Suppressor macrophage treated with lipopolysaccharide for 1 hour (primary cell): ENCODE measurements around the gene SEC24C.
"Not testable (repeated sequence)": the region's sequence is repeated elsewhere in the genome, so short reads cannot be mapped to it uniquely, and the experiment has no call there.

Experiments
- DNase-seq, 3 donors: peaks; one replicate each; pipeline ENCODE4 v3.0.0-alpha.2; 2020 to 2022

SEC24C gene, protein sequence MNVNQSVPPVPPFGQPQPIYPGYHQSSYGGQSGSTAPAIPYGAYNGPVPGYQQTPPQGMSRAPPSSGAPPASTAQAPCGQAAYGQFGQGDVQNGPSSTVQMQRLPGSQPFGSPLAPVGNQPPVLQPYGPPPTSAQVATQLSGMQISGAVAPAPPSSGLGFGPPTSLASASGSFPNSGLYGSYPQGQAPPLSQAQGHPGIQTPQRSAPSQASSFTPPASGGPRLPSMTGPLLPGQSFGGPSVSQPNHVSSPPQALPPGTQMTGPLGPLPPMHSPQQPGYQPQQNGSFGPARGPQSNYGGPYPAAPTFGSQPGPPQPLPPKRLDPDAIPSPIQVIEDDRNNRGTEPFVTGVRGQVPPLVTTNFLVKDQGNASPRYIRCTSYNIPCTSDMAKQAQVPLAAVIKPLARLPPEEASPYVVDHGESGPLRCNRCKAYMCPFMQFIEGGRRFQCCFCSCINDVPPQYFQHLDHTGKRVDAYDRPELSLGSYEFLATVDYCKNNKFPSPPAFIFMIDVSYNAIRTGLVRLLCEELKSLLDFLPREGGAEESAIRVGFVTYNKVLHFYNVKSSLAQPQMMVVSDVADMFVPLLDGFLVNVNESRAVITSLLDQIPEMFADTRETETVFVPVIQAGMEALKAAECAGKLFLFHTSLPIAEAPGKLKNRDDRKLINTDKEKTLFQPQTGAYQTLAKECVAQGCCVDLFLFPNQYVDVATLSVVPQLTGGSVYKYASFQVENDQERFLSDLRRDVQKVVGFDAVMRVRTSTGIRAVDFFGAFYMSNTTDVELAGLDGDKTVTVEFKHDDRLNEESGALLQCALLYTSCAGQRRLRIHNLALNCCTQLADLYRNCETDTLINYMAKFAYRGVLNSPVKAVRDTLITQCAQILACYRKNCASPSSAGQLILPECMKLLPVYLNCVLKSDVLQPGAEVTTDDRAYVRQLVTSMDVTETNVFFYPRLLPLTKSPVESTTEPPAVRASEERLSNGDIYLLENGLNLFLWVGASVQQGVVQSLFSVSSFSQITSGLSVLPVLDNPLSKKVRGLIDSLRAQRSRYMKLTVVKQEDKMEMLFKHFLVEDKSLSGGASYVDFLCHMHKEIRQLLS

DNA sequence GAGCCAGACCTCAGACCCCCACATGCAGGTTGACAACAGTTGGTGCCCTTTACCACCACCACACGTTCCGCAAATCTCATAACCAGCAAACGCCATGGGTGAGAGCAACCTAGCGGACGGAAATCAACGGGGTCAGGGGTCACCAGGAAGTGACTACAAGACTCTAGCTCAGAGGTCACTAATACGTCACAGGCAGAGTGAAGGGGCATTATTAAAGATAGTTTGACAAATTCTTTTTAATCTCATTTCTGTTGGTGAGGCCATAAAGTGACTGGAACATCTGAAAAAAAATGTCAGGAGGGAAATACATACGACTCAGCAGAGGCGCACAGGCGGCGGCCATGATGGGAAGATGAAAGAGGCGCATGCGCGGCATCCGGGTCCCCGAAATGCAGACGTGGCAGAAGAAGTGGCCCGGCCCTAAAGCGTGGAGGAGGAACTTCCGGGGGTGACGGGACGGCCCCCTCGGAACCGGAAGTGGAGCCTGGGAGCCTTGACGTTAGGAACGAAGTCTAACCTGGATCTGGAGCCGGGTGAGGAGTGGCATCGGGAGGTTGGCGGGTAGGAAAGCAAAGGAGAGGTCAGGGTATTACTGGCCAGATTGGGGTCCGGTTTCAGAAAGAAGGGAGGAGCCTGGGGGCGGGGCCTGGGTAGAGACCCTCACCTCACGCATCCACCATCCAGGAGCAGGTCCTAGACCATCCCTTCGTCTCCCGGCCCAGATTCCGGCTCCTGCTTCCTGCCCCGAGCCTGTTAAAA lies at the start of gene SEC24C:
TSS of gene SEC24C (plus strand) at position 468 of the 759 bp plus-strand sequence. CDS start 2,461 bp downstream, outside the sequence.
- DNase-seq, result peak; percentile 97 to 98 (median 98)

DNA sequence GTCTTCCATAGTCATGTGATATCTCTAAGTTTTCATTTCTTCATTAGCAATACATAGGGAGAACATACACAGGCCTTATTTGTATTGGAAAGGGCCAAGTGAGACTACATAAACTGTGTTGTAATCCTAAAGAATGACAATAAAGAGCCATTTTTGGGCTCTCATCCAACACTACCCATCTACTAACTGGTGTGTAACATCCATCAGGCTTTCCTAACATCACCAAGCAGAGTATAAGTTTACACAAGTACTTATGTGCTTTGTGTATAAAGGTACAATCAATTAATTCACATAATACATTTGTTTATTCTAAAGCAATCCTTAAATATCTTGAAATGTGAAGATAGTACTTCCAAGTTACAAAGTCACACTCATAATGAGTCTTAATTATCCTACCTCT lies 48.9 kb upstream of the SEC24C start:
- DNase-seq, result not testable (repeated sequence)

DNA sequence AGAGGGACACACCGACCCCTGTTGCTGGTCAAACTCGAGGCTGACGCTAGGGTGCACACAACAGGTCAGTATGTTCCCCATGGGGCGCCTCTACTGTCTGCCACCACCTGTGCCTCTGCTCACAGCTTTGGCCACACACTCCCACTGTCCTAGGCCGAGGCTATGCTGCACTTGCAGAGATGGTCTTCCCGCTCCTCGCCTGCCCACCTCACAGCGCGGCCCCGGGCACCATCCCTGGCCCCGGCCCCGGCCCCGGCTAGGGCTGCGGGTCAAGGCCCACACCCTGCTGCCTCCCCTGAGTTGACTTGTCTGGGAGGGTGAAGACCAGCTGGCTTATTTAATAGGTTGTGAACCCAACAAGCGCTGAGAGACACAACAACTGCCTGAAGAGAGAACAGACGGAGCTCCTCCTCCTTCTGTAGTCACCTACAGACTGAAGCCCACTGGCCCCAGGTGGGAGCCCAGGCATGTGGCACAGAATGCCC lies 46.5 kb upstream of the SEC24C start, which contains the start of gene AGAP5:
TSS of gene AGAP5 (minus strand) at position 435 of the 485 bp plus-strand sequence. CDS start at position 81, 354 bp downstream.
- DNase-seq, result not testable (repeated sequence)

DNA sequence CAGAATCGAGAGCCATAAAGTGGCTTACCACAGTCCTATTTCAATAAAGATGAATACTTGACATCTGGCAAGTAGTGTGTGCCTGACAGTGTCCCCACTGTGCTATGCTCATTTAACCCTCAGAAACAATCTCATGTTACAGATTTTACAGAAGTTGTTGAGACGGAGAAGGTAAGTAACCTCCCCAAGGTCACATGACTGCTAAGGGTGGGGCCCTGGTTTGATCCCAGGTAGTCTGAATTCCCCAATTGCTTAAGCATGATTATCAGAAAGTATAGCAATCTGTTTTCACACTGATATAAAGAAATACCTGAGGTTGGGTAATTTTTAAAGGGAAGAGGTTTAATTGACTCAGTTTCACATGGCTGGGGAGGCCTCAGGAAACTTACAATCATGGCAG lies 45.4 kb upstream of the SEC24C start:
- DNase-seq, result not testable (repeated sequence)

DNA sequence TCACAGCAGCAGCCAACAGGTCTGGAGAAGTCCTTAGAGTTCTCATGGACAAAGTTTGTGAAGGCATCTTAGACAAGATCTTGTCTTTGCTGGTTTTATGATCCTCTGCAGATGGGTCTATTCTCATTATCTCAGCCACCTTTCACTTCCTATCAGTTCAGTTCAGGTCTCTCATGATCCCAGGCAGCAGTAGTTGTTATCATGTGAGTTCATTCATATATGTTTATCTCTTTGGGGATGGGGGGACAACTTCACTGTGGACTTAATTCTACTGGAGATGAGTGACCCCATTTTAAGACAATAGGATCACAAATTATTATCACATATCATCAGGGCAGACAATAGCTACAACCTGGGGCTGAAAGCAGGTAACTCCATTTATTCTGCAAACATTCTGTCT lies 40.2 kb upstream of the SEC24C start:
- not testable (repeated sequence) for DNase-seq

DNA sequence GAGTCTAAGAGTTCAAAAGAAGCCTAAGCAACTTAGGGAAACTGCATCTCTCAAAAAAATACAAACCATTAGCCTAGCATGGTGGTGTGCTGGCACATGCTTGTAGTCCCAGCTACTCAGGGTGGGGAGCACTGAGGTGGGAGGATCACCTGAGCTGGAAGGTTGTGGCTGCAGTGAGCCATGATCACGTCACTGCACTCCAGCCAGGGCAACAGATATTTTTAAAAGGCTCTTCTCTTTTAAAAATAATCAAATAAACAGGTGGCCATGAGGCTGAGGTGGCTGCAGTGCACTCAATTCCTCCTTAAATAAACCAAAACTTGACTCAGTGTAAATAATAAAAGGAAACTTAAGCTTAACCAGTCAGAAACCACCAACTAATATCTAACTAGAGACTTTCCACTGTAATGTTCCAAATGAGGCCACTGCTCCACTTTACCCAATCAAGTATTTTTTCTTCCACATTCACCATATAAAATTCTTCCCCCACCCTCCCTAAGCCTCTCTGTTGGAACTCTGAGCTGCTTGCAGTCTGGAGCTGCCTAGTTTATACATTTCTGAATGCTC lies 38.6 kb upstream of the SEC24C start:
- DNase-seq, result not testable (repeated sequence)

DNA sequence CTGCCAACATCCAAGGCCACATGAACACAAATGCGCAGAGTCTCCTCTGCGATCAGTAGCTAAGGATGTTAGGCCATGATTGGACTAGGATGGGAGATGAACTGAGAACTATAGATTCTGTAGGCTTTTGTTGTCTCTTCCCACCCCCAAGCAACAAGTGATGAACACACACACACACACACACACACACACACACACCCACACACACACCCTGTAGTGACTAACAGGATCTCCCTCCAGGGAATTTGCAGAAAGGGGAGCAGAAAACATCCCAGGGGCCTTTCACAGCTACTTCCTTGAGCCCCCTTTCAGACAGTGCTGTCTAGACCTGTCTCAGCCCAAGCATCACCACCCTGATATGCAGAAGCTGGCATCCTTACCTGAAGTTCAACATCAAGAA lies 37.7 kb upstream of the SEC24C start:
- peak in 1 of 3 donors; percentile 19 for DNase-seq

DNA sequence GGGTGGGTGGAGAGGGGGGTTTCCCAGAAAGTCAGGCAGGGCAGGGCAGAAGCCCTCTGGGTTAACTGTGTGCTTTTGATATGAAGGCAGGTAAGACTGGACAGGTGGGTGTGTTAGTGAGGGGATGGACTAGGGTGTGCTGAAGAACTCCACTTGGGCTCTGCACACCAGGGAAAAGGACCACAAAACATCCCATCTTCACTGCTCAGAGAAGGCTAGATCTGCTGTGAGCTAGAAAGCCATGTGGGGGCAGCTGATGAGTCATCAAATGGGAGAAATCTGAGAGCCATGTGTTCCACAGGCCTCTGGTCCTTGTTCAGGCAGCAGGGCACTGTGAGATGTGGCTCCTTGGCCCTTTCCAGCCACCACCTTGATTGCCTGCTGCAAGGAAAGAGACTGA lies 36.5 kb upstream of the SEC24C start:
- not testable (repeated sequence) for DNase-seq

DNA sequence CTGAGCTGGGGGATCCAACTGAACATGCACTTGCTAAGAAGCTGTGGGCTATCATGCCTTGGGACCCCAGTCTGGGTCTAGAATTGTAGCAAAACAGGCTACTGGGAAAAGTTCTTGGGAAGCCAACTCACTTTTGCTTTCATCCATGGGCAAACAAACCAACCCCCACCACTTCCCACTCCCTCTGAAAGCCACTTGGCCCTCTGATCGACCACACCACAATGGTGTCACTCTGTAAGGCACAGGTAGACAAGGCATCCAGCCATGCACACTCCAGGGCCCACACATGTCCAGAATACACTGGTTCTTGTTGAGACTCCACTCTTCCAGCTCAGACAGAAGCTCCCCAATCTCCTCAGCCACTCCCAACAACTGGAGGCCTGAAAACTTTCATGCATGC lies 36.0 kb upstream of the SEC24C start:
- DNase-seq, result not testable (repeated sequence)

DNA sequence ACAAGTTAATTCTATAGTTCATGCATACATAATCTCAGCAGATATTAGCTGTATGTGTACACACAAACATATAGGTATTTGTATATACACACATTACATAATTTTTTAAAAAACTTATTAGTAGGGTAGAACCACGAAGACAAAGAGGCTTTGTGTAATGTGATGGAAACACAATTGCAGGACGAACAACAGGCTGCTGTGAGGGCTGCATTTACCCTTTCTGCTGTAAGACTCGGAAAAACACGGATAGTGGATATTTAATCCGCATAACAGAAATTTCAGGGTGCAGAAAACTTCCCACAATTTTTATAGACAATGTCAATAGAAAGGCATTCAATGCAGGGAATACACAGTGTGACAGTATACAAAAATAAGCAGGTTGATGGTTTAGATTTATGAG lies 32.5 kb upstream of the SEC24C start:
- DNase-seq, result not testable (repeated sequence)

DNA sequence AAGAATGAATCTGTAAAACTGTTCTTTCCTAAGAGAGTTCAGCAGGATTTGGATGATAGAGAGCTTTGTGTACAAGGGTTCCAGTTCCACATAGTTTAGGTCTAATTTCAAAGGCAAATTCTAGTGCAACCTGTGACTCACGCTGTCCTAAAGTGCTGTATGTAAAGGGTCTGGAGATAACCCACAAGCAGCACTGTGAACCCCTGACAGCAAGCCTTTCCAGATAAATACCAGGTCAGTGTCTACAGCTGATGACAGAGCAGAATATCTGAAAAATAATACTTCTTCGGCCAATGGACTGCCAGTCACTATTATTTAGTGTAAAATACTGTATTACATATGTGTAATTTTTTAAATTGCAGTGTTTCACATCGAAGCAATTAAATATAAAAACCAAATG lies 30.3 kb upstream of the SEC24C start:
- DNase-seq, result not testable (repeated sequence)

DNA sequence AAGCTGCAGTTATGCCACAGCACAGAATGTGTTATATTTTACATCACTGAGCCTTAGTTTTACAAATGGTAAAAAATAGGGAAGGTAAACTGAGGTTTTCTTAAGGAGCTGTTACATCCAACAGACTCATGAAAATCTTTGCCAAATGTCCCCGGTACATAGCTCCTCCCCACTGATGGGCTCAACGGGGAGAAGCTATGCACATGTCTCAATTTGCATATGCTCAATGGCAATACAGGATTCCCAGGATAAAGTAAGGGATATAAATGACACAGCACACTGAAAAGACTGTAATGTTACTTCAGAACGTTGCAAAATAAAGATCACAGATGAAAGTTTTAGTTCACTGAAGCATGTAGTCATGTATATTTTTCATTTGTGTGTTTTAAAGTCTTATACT lies 29.7 kb upstream of the SEC24C start:
- DNase-seq, result not testable (repeated sequence)

DNA sequence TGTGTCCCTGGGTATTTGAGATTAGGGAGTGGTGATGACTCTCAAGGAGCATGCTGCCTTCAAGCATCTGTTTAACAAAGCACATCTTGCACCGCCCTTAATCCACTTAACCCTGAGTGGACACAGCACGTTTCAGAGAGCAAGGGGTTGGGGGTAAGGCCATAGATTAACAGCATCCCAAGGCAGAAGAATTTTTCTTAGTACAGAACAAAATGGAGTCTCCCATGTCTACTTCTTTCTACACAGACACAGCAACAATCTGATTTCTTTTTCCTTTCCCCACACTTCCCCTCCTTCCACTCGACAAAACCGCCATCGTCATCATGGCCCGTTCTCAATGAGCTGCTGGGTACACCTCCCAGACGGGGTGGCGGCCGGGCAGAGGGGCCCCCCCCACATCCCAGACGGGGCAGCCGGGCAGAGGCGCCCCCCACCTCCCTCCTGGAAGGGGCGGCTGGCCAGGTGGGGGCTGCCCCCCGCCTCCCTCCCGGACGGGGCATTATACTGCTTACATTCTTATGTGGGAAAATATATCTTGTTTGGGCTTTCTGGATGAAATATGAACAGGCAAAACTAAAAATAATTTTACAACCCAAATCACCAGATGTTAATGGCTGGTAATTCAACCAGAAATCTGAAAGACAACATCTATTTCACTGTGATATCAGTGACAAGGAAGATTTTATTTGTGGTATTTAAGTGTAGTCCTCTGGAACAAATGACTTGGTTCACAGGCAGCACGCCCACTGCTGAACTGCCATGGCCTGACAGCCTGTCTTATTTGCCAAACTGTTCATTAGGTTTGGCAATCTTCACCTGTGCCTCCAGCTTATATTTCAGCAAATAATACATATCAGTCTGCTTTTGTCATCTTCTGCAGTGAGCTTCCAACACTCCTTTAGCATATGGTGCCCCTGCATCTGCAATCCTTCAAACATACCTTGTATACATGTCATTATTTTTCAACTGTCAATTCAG lies 28.7 kb upstream of the SEC24C start:
- DNase-seq, result not testable (repeated sequence)

DNA sequence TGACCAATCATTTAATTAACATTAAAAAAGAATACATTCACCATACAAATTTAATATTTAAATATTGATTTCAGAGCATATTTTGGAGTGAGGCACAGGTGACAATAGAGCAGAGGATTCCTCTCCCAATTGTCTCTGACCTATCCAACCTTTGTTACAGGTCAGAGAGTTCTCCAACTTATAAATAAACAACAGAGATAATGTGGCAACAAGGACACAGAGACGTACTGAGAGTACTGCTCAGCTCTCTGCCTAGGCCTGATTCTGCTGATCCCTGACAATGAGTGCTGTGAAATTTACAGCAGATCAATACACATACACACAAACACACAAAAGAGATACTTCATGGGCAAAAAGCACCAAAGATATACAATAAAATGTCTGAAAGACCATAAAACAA lies 27.9 kb upstream of the SEC24C start:
- no peak for DNase-seq

DNA sequence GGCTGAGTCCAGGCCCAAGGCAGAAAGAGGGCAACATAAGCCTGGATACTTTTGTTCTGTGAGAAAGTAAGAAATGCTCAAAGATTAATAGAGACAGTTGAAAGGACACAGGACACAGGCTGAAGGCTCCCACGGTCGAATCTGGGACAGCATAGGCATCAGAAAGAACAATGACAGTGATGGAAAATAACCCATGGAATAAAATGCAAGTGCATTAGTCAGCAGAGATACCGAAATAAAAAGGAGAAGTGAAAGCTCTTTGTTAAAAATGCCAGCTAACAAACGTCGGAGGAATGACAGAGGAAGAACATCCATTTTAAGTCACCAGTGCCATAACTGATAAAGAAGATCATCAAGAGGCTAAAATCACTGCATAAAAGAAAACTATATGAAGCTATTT lies 26.6 kb upstream of the SEC24C start:
- peak; percentile 70 to 92 (median 88) for DNase-seq

DNA sequence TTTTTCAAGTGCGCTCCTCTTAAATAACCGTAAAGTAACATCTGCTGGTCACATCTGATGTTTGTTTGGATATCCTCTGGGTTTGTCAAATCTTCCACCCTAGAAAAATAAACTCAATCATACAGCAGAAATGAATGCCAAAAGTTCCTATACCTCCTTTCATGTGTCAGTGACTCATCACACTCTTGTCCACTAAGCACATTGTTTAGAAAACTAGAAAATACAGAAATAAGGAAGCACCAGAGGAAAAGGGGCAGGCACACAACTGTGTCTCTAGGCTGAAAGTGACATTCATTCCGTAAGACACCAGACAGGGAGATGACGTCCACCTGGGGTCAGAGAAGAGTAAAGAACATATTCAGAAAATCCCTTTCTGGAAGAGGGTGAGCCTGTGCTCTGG lies 23.6 kb upstream of the SEC24C start:
- DNase-seq, result peak; percentile 74 to 89 (median 87)

DNA sequence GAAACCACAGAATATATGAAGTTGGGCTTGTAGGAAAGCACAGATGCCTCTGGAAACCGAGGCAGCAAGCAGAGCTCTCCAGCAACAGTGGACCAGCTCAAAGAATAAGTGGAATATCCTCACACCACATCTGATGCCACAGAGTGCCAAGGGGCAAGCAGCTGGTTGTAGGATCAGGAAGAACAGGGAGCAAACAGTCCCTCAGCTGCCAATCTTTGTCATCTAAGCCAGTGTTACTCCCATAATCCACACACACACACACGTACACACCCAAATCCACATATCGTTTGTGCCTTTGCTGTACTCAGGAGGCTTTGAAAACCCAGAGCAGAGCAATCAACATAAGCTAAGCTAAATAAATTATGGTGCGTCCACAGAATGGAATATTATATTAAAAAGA lies 20.7 kb upstream of the SEC24C start:
- DNase-seq, result no peak

DNA sequence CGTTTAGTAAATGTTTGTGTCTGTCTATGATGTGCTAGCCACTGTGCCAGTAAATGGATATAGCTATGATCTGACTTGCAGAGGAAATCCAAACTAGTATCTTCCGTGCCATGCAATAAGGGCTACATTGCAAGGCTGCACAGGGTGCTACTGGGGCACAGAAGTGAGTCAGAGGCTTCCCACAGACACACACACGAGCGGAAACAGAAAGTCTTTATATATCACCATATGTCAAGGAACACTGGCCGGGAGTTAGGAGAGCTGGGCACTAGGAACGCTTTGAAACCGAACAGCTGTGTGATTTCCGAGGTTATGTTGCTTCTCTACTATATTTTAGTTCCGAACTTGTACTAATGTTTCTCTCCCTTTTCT lies 14.4 kb upstream of the SEC24C start:
- DNase-seq, result peak; percentile 55 to 75 (median 63)

DNA sequence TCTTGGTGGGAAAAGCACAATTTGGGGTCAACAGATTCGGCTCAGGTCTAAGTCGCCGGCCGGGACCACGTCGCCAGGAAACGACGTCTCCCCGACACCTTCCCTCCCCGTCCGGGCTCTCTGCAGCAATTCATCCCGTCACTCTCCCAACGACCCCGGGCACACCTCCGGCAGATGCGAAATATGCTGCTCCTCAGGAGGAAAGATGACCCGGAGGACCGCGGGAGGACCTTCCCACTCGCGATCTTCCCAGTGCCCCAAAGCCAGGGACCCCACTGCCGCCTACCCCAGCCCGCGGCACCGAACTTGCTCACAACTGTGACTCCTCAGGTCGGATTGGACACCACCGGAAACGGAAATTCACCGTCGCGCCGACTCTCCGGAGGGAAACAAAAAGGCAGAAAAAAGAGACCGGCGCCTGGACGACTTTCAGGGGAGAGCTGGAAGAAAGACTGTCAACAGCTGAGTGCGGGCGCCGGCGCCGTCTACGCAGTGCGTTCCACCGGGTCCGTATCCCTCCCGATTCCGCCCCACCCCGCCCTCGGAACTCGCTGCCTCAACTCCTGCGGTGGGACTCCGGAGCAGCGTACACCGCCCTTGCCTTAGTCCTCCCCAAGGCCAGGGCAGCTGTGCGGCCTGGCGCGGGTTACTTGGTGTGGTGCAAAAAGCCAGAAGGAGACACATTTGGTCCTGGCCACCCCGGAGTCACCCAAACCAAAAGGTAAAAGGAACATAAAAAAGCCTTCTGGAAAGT lies 13.8 kb upstream of the SEC24C start:
- DNase-seq, result peak; percentile 91 to 93 (median 93)
